AG08396 (cell line): ENCODE data around the gene SORL1-AS1.
"Not testable (repeated sequence)": the region's sequence is repeated elsewhere in the genome, so short reads cannot be mapped to it uniquely, and the experiment has no call there.

Experiments
- DNase-seq: peaks from one replicate; pipeline ENCODE4 v3.0.0; 2012; ENCODE audit warnings: low spot score, mixed read lengths

SORL1-AS1 gene

DNA sequence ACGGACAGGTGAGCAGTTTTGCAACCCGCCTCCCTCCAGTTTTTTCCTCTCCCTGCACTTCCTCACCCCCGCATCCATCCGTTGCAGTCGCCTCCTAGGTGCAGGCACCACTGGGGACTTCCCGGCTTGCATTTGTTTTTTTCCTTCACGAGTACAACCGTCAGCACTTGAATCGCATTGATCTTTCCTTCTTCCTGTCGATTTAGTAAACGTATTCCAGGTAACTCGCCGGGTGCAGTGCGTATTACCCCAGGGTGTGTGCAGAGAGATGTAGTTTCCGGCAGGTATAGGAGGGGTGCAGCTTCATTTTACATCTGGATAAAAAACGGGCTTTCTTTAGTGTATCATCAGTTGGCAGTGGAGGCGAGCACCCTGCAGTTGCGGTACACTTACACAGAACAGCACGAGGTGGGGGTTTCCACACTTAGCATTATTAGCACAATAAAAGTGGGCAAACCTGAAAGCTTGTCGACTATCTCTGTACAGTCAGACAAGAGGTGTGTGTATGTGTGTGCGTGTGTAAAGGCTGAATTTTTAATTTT, at the start of gene SORL1-AS1:
TSS of gene SORL1-AS1 (minus strand) at position 359 of the 542 bp plus-strand sequence.
- DNase-seq = peak; percentile 18

DNA sequence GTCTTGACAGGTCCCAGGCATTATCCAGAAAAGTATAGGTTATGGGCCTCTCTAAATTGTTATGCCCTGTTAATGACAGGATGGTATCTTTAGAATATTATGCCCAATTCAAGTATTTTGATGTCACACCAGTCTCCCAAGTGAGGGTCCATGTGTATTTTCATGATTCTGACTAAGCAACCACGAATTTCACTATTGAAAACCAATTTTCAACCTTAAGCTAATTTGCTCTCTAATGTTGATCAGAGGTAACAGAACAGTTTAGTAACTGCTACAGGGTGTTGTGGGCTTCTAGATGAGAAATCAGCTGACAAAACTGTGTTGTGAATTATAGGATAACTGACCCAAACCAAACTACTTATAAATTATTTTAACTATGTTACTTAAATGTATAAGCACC, 48.0 kb upstream of the SORL1-AS1 start:
- DNase-seq = no peak

DNA sequence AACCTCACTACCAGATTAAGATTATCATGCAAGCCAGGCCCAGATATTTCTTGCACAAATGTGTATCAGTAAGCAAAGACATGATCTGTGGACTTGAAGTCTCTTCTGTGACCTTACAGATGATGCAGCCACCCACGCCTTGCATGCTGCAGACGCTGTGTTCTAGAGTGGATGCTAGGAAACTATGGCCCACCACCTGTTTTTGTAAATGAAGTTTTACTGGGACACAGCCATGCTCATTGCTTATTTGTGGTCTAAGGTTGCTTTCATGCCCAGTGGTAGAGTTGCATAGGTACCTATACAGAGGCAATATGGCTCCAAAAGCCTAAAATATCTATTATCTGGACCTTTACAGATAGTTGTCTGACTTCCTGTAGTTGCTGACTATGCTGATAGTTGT, 47.5 kb upstream of the SORL1-AS1 start:
- DNase-seq = no peak

DNA sequence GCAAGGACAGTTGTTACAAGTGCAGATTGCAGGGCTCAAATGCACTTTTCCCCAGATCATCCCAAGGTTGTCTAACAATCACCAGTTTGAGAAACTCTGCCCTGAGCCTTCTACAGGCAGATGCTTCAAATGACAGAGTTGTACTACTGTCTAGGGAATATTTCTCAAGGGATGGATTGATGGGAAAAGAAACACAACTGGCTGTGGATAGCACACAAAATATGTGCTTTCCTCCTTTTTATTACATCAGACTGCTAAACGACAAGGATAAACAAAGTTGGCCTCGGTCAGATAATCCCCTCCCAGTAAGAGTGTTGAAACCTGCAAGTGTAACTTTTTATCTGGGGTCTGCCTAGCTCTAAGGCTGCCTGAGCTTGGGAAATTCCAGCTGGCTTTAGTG, 46.6 kb upstream of the SORL1-AS1 start:
- DNase-seq = no peak

DNA sequence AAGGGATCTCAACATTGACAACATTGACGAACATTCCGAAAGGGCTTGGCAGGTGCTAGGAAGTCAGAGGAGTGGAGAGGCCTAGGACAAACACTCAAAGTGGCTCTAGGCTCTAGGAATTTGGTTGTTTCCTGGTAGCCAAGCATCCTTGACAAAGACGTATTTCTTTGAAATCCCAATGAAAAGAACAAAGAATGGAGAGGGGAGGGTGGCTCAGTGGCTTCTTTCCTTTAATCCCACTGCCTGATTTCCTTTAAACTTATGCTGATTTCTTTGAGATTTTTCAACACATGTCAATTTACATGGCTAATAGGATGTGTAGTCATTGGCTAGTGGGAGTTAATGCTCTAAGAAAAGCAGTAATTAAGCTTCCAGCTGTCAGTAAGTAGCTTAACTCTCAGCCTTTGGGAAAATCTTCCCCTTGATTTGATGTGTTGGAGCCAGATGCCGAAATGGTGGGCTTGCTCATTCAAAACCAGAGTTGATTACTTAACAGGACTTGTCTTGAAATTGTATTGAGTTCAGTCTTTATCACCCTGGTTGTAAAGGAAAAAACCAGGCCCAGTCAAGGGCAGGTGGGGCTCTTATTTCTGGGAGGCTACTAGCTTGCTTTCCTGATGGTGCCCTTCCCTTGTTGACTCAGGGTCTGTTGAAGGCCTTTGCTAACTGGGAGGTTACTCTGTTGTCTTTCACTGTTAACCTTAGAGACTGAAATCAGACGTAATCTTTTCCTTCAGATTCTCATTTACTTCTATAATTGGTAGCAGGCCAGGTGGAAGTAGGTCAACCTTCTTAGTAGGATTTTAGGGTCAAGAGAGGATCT, 44.6 kb upstream of the SORL1-AS1 start:
- DNase-seq = no peak

DNA sequence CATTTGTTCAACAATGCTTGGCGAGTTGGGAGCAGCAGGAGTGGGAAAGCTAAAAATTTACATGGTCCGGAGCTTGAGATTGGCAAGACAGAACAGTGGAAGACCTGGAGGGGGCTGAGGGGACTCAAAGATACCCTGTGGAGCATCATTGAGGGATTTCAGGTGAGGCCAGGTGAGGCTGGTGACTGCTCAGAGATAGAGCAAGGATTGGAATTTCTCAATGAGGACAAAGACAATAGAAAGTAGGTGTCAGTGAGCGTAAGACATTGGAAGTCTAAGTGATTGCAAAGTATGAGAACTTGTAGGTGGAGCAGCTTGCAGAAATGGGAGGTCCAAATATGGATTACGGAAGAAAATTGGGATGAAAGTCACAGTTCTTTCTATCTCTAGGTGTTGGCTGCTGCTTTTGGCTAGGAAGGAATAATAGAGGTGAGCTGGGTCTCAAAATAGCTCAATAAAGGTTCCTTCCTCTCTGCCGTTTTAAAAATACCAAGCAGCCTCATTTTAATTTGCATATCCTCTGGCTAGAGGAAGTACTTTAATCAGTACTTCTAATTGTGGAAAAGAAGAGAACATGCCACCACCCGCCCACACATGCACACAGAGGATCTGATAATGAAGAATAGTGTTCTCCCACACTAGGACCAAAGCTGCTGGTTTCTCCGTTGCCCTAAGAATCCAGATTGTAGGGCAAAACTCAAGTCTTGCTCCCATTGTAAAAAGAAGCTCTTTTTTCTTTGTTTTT, 41.8 kb upstream of the SORL1-AS1 start:
- DNase-seq = no peak

DNA sequence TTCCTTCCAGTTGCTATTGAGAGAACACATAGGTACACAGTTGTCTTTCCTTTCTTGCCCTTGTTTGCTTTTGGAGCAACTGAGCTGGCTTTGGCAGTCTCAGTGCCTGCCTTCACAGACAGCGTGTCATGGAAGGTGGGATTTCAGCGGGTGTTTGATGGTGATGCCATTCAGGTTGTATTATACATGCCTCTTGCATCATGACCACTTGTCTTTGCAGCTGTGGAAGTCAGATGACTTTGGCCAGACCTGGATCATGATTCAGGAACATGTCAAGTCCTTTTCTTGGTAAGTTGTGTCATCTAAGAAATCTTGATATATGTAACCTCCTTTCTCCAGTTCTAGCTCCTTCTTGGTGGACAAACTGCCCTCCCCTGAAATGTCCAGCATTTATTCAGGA, 37.1 kb upstream of the SORL1-AS1 start:
- DNase-seq = no peak

DNA sequence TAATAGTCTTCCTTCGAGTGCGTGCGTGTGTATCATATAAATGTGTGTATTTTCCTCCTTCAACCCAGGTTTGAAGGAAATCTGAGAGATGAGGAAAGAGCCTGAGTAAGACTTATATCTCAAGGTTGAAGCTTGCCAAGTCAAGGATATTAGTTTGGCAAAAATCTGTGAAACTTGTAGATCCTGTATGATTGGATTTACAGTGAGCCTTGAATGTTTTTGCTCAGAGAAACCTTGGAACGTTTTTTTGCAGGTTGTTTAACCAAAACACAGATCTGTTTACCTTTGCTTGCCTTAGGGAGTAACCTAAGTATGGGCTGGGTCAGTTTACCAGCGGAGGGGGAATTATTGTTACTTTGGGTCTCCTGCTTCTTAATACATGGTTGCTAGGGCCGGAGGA, 35.9 kb upstream of the SORL1-AS1 start:
- DNase-seq = no peak

DNA sequence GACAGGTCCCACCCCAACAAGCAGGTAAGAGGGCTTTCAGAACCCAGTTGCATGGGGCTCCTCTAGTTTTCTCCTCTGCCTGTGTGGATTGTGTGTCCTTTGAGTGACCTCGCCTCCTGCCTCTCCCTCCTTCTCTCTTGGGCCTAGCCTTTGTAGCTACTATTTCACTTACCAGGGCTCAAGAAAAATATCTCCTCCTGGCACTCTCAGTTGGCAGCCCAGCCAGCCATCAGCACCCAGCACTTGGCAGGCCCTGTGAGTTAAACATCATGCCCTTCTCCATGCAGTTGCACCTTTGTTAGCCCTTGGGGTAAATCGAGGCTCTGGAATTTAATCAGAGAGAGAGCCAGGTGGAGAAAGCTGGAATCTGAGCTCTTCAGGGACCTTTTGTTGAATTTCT, 35.4 kb upstream of the SORL1-AS1 start:
- DNase-seq = no peak

DNA sequence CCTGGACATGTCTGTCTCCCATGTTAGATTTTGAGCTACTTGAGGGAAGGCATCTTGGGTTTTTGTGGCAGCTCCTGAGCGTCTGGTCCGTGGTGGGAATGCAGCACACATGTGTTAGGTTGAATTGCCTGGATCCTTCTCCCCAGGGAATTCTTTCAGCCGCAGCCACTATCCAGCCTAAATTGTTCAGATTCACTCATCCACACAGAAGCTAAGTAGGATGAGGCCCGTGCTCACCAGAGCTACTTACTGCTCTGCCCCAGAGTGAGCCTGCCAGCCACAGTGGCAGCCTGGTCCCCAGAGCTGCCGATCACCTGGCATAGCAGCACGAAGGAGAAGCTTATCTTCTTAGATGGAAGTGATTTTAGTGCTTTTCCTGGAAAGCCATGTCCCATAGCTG, 34.4 kb upstream of the SORL1-AS1 start:
- DNase-seq = no peak

DNA sequence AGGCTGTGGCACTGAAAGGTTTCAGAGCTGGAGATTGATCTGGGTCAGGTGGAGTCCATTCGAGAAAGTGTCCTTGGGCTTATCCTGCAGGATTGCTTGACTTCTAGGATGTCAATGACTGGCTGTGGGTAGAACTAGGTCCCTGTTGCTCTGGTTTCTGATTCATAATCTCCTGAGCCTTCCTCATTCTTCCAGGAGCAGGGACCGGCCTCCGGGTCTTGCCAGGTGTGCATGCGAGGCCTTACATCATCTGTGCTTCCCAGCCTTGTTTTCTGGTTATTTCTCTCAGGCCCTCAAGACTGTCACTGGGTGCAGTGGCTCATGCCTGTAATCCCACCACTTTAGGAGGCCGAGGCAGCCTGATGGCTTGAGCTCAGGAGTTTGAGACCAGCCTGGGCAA, 33.3 kb upstream of the SORL1-AS1 start:
- no peak for DNase-seq

DNA sequence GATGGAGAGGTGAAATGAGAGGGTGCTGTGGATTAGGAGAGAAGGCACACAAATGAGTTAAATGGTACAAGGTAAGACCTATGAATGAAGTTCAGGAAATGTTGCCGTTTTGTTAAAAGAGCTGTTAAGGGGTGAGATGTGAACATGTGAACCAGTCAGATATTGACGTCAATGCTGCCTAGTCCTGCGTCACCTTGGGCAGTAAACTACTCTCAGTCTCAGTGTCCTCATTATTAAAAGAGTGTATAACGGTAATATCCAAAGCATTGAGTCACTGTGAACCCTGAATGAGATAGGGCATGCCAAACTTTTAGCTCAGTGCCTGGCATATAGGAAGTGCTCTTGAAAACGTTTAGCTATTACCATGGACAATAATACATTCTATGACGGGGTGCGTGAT, 32.4 kb upstream of the SORL1-AS1 start:
- DNase-seq = no peak

DNA sequence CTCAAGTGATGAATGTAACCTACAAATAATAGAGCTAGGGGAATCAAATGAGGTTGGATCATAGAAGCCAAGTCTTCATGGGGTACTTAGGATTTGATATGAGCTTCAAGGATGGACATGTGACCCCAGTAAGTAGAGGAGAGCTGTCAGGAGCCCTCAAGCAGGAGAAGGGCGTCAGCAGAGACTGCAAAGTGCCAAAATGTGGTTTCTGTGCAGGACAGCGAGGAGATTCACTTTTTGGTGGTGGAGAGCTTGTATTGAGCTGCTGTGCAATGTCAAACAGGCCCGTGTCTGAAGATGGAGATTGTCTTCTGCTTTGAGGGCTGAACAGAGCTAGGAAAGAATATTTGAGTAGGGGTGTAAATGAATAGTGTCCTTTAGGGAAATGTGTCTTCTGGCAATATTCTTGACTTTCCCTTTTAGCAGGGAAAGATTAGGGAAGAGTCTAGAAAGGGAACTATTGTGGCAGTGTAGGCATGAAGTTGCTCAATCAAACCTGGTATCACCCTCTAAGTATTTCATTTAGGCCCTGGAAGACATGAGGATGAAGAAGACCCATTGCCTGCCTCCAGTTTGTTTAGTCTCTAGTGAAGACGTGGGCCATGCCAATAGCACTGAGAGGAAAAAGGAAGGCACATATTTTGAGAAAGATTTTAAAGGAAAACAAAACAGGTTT, 31.2 kb upstream of the SORL1-AS1 start:
- DNase-seq = no peak

DNA sequence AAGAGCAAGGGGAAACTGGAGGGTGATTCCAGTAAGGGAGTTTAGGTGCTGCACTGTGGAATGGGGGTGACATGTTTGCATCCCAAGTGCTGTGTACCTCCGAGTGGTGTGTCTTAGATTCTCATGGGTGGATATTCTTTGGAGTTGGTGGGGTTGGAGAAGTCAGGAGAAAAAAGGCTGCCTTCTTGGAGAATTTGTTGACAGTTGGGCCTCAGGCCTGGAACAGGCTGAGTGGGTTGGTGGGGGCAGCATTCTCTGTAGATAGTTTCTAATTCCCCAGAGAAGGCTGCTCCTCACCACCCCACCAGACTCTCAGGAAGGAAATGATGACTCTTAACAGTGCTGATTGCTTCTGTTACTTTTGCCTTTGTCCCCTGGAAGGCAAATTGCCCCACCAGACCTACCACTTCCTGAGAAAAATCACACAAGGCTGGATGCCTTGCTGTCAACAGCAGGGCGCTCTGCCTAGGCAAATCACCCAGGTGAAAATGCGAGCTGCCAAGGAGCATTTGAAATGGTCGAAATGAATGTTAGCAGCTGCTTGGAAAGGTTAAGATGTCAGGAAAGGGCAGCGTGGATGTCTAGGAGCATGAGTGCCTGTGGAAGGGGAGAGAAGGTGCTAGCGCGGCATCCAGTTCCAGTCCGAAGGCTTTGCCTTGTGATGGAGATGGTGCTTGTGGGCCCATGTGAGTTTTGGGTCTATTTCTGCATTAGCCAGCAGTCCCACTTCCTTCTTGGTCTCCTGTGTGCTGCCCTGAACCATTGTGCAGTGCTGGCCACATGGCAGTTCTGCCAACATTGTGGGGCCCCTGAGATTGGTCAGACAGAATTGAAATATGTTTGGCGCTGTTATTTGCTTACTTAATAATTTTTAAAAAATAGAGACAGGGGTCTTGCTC, 29.7 kb upstream of the SORL1-AS1 start:
- no peak for DNase-seq

DNA sequence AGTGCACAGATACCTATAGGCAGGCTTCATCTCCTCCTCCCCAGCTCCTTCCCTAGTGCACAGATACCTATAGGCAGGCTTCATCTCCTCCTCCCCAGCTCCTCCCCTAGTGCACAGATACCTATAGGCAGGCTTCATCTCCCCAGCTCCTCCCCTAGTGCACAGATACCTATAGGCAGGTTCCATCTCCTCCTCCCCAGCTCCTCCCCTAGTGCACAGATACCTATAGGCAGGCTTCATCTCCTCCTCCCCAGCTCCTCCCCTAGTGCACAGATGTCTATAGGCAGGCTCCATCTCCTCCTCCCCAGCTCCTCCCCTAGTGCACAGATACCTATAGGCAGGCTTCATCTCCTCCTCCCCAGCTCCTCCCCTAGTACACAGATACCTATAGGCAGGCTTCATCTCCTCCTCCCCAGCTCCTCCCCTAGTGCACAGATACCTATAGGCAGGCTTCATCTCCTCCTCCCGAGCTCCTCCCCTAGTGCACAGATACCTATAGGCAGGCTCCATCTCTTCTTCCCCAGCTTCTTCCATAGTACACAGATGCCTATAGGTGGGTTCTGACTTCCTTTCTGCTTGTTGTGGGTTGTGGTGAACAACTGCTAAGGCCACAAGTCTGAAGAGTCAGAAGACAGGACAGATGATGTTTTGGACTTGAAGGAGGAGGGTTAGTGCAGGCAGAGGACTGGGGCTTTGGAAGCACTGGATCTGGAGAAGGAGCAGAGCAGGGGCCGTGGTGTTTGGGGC, 28.9 kb upstream of the SORL1-AS1 start:
- DNase-seq = not testable (repeated sequence)

DNA sequence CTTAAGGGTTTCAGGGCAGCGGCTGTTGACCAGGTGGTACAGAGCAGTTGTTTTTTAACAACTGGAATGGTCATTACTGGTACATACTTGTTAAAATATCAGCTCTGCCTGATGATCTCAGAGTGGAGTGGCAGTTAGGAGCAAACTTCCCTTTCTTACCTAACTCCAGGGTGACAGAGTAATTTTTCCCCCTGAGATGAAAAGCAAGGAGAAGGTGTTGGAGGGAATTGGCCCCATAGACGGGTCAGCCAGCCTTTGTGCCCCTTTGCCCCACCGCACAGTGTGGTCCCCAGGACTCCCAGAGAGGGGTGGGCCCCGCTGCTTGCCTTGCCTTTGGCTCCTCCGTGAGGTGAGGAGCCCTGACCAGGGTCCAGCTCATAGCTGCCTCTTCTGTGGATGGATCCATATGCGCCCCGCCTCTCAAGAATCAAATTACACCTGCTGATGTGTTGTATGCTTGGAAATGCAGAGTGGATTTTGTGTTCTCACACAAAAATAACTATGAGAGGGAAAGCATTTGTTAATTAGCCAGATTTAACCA, 27.0 kb upstream of the SORL1-AS1 start:
- DNase-seq = no peak

DNA sequence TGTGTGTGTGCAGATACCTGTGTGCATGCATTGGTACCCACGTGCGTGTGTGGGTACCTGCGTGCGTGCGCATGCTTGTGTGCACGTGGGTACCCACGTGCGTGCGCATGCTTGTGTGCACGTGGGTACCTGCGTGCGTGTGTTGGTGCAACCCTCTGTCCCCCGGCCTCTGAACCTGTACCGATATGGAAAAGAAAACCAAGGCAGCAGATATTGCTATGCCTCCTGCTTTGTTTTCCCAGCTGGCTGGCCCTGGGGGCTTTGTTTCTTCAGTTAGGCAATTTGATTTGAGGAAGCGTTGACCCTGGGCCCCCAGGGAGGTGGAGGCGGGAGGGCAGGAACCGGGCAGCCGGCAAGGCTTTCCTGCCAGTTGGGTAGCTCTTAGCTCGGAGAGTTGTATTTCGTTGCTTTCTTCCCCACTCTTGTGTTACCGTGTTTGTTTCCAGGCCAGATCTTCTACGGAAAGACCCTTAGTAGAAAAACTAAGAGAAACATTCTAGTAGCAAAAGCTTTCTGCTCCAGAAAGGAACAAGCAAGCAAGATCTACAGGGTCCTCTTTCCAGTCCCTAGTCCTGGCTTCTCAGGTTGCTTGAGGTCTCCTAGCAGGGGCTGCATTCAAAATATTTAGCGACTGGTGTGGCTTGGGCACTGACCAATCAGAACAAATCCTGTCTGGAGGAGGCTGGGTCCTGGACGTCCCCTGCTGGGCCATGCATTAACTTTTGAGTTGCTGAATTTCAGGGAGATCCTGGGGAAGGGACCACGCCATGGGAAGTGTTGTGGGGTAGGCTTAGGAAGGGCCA, 26.3 kb upstream of the SORL1-AS1 start:
- no peak for DNase-seq

DNA sequence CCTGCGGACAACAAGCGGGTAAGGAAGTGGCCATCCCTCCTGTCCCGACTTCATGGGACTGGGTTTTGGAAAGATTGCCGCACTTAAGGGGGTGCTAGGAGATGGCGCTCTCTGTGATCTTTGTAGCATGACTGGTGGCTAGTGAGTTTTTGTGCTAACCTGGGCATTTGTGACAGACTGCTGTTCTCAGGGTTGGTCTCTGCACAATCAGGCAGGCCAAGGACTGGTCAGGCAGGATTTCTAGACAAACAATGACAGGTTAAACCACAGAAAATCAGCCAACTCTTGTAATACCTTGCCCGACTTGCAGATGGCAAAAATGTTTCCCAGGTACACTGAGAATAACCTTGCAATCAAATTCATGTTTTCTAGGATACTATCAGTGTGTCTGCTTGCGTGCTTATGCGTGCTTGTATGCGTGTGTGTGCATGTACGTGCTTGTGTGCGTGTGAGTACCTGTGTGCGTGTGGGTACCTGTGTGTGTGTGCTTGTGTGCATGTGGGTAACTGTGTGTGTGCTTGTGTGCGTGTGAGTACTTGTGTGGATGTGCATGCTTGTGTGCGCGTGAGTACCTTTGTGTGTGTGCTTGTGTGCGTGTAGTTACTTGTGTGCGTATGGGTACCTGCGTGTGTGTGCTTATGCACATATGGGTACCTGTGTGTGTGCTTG, 25.6 kb upstream of the SORL1-AS1 start:
- DNase-seq = no peak

DNA sequence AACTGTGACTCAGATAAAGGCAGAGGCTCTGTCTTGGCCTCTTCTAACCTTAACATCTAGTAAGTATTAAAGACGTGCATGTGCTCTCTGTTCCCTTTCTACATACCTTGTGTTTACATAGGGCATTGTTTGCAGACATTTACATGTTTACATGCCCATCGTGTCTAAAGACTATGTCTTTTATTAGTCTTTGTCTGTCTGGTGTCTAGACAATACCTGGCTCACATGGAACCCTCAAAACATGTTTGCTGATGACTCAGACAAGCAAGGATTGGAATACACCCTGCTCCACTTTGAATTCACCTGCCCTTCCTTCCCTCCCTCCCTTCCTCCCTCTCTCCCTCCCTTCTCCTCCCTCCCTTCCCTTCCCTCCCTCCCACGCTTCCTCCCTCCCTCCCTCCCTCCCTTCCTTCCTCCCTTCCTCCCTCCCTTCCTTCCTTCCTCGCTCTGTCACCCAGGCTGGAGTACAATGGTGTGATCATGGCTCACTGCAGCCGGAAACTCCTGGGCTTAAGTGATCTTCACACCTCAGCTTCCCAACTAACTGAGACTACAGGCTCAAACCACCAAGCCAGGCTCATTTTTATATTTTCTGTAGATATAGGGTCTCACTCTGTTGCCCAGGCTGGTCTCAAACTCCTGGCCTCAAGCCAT, 23.7 kb upstream of the SORL1-AS1 start:
- no peak for DNase-seq
